Ishikawa (cell line): ENCODE data around the gene TICAM1.

Experiments
- CEBPB ChIP-seq: IDR thresholded peaks from 2 replicates; pipeline ENCODE4 v1.6.1; 2012
- CREB1 ChIP-seq: IDR thresholded peaks from 2 replicates; pipeline ENCODE4 v1.6.1; 2012; ENCODE audit warnings: low read depth
- EGR1 ChIP-seq: IDR thresholded peaks from 2 replicates; pipeline ENCODE4 v1.6.1; 2012
- EP300 ChIP-seq: IDR thresholded peaks from 2 replicates; pipeline ENCODE4 v1.6.1; 2012; ENCODE audit warnings: borderline replicate concordance
- FOXM1 ChIP-seq: IDR thresholded peaks from 2 replicates; pipeline ENCODE4 v1.6.1; 2012; ENCODE audit warnings: low read depth, borderline replicate concordance
- NFIC ChIP-seq: IDR thresholded peaks from 2 replicates; pipeline ENCODE4 v1.6.1; 2012
- RAD21 ChIP-seq: IDR thresholded peaks from 2 replicates; pipeline ENCODE4 v1.6.1; 2012; ENCODE audit warnings: low read depth
- TAF1 ChIP-seq: IDR thresholded peaks from 2 replicates; pipeline ENCODE4 v1.6.1; 2012; ENCODE audit warnings: low read depth, mild to moderate bottlenecking
- TCF12 ChIP-seq: IDR thresholded peaks from 2 replicates; pipeline ENCODE4 v1.6.1; 2012; ENCODE audit warnings: low read depth
- TEAD4 ChIP-seq: IDR thresholded peaks from 2 replicates; pipeline ENCODE4 v1.6.1; 2012
- YY1 ChIP-seq: IDR thresholded peaks from 2 replicates; pipeline ENCODE4 v1.6.1; 2012; ENCODE audit warnings: low read depth
- ZBTB7A ChIP-seq: IDR thresholded peaks from 2 replicates; pipeline ENCODE4 v1.6.1; 2012; ENCODE audit warnings: low read depth
- TF ChIP-seq, protein P1 (sequence below): IDR thresholded peaks from 2 replicates; pipeline ENCODE4 v1.6.1; 2012
- TF ChIP-seq, protein P2 (sequence below): IDR thresholded peaks from 2 replicates; pipeline ENCODE4 v1.6.1; 2012
- TF ChIP-seq, protein P3 (sequence below): IDR thresholded peaks from 2 replicates; pipeline ENCODE4 v1.6.1; 2012; ENCODE audit warnings: low read depth, mild to moderate bottlenecking

Gene TICAM1

DNA sequence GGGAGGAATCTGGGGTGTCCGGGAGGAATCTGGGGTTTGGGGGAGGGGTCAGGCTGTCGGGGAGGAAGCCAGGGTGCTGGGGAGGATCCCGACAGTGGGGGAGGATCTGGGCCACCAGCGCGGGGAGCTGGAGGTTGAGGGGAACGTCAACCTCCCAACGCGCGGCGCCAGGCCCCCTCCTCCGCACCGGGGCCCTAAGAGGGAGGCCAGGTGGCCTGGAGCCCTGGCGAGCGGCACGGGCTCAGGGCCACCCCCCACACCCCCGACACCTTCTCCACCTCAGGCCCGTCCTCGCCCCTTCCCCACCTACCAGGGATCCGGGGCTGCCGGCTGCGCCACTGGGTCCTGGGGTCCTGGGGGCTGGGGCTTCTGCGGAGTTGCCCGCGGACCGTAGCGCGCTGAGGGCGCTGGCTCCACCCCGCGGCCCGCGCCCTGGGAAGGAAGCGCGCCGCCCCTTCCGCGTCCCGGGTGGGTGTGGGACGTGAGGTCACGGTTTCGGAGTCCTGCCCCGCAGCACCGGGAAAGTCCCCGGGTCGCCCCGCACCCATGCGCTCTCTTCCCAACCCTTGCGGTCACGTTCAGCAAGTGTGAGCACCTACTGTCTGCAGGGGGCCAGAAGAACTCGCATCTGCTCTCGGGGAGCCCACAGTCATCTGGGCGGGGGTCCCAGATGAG, at the start of gene TICAM1:
TSS of gene TICAM1 (minus strand) at position 409 of the 675 bp plus-strand sequence. CDS start 13,335 bp downstream, outside the sequence.
- TF ChIP-seq ZBTB7A (peak; percentile 99), TAF1 (peak; percentile 62), YY1 (no peak)
- TF ChIP-seq, protein P1, sequence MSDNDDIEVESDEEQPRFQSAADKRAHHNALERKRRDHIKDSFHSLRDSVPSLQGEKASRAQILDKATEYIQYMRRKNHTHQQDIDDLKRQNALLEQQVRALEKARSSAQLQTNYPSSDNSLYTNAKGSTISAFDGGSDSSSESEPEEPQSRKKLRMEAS, result peak; percentile 61; the same call in 1 of the 2 replicates
- TF ChIP-seq, protein P2, sequence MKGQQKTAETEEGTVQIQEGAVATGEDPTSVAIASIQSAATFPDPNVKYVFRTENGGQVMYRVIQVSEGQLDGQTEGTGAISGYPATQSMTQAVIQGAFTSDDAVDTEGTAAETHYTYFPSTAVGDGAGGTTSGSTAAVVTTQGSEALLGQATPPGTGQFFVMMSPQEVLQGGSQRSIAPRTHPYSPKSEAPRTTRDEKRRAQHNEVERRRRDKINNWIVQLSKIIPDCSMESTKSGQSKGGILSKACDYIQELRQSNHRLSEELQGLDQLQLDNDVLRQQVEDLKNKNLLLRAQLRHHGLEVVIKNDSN, result no peak

DNA sequence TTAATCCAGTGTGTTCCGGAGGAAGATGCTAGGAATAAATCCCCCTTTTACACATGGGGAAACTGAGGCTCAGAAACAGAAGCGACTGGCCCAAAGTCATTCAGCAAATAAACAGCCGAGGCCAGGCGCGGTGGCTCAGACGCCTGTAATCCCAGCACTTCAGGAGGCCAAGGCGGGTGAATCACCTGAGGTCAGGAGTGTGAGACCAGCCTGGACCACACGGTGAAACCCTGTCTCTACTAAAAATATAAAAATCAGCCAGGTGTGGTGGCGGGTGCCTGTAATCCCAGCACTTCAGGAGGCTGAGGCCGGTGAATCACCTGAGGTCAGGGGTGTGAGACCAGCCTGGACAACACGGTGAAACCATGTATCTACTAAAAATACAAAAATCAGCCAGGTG, 47.5 kb upstream of the TICAM1 start:
- TF ChIP-seq EP300, result no peak
- no peak for TF ChIP-seq CREB1
- no peak for TF ChIP-seq ZBTB7A
- TF ChIP-seq, protein P2, result no peak
- TF ChIP-seq RAD21, result no peak

DNA sequence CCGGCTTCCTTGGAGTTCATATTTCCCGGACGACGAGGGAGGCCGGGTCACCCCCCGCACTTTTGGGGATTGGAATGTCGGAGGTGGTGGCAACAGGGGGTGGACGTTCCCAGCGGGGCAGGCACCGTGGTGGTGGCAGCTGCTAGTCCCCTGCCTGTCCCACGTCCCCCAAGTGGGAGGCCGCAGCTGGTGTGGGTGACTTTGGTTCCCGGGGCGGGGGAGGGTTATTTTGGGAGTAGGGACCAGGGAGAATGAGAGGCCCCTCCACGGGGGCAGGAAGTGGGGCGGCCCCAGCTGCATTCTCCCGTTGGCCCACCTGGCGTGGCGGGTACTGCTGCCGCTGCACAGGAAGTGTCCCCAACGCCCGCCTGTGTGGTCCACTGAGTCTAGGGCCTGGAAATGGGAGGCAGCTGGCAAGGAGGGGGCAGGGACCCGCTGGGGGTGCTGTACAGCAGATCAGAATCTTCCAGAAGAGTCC, 47.0 kb upstream of the TICAM1 start:
- TF ChIP-seq, protein P3, sequence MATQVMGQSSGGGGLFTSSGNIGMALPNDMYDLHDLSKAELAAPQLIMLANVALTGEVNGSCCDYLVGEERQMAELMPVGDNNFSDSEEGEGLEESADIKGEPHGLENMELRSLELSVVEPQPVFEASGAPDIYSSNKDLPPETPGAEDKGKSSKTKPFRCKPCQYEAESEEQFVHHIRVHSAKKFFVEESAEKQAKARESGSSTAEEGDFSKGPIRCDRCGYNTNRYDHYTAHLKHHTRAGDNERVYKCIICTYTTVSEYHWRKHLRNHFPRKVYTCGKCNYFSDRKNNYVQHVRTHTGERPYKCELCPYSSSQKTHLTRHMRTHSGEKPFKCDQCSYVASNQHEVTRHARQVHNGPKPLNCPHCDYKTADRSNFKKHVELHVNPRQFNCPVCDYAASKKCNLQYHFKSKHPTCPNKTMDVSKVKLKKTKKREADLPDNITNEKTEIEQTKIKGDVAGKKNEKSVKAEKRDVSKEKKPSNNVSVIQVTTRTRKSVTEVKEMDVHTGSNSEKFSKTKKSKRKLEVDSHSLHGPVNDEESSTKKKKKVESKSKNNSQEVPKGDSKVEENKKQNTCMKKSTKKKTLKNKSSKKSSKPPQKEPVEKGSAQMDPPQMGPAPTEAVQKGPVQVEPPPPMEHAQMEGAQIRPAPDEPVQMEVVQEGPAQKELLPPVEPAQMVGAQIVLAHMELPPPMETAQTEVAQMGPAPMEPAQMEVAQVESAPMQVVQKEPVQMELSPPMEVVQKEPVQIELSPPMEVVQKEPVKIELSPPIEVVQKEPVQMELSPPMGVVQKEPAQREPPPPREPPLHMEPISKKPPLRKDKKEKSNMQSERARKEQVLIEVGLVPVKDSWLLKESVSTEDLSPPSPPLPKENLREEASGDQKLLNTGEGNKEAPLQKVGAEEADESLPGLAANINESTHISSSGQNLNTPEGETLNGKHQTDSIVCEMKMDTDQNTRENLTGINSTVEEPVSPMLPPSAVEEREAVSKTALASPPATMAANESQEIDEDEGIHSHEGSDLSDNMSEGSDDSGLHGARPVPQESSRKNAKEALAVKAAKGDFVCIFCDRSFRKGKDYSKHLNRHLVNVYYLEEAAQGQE, result no peak
- TF ChIP-seq CEBPB, result no peak
- TF ChIP-seq CREB1, result no peak
- TF ChIP-seq NFIC, result no peak
- 0 out of 2 replicates have a peak, but pooled peaks have one; percentile 24 for TF ChIP-seq TEAD4
- TF ChIP-seq EP300, result peak; percentile 58
- peak; percentile 44; the same call in 1 of the 2 replicates for TF ChIP-seq EGR1
- TF ChIP-seq TCF12, result peak; percentile 42
- no peak for TF ChIP-seq TAF1

DNA sequence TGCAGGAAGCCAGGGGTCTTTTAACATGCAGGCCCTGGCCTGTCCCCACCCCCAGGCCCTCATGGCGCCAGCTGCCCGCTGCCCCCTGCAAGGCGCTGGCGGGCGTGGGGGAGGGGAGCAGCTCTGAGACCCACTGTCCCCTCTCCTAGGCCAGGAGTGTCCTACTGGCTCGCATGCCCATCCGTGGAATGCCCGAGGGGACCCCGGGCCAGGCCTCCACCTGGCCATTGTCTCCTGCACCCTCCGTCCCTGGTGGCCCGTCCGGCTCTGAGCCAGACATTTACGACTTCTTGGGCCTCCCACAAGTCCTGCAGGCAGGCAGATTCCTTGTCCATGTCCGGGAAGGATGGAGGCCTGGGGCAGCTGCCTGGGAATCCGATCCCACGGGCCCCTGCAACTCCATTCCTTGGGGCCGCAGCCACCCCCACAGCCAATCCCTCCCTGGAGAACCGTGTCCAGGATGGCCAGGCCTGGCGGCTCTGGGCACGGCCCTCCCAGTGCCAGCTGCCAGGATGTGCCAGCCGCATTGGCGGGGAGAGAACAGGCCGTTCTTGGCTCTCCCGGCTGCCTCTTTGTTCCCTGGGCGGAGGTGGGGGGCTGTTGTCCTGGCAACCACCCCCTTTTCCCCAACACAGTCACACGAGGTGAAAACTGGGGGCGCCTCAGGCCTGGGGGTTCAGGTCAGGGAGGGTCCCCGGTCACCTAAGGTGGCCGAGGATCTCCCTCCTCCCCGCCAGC, 46.4 kb upstream of the TICAM1 start:
- TF ChIP-seq EGR1 (no peak), TAF1 (no peak), CEBPB (no peak), NFIC (no peak), ZBTB7A (peak; percentile 32; the same call in 1 of the 2 replicates), FOXM1 (no peak)

DNA sequence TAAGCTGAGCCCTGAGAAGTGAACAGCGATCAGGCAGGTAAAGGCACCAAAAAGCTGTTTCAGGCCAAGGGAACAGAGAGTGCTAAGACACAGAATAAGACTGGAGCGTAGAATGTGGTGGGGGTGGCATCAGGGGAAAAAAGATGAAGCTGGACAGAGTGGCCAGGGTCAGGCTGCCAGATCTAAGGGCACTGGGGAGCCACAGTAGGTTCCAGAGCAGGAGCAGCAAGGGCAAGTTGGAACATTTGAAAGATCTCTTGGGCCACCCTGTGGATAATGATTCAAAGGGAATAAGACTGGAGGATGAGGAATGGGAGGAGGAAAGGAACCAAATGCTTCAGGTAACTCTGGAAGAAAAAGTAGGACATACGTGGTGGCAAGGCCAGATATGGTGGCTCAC, 42.4 kb upstream of the TICAM1 start:
- TF ChIP-seq TCF12 (no peak), TAF1 (no peak), CEBPB (no peak), TEAD4 (no peak), NFIC (no peak), YY1 (no peak), EP300 (no peak), FOXM1 (no peak), CREB1 (no peak)
- TF ChIP-seq, protein P3, result no peak
- TF ChIP-seq, protein P1, result no peak

DNA sequence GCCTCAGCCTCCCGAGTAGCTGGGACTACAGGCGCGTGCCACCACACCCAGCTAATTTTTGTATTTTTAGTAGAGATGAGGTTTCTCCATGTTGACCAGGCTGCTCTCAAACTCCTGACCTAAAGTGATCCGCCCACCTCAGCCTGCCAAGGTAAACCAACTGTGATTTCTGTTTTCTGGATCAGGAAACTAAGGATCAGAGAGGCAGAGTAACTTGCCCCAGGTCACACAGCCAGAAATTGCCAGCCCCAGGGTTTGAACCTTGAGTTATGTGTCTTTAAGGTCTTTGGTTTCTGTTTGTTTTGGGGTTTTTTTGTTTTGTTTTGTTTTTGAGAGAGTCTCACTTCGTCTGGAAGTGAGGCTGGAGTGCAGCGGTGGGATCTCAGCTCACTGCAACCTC, 40.2 kb upstream of the TICAM1 start:
- TF ChIP-seq ZBTB7A (no peak), YY1 (no peak), CREB1 (no peak), TAF1 (no peak), NFIC (no peak), CEBPB (no peak), TCF12 (no peak), FOXM1 (no peak), RAD21 (no peak), EGR1 (no peak), EP300 (no peak)
- TF ChIP-seq, protein P3, result no peak
- TF ChIP-seq, protein P2, result no peak
- TF ChIP-seq, protein P1, result no peak
